Measurements from ENCODE around the gene SLC38A2. TPM values are rescaled to one million over a fixed set of nuclear protein-coding genes. Genes with fewer than 3 reads are reported as not detected.

The SLC38A2 gene
- total RNA-seq, 1 donor from 2014 or later, result 249 TPM

DNA sequence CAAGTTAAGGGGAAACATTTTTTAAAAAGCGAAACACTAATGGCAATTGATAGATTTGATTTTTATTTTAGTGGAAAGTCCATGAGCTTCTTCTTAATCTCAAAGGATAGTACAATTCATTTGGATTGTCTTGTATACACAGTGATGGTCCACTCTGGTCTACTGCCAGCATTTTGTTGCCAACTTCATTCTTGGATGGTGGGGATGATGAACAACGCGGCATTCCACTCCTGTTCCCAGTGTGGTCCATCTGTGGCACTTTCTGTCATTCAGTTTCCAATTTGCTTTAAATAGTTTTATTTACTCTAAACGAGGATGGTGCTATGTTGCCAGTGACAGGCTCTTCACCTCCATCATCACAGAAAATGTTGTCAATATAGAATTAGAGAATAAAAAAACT is 40.3 kb upstream of the SLC38A2 start:
- H3K36me3 Mint-ChIP-seq (ENCODE audit: low read depth, unreplicated experiment), result no peaks in the 10 kb centered on the region
- H3K27me3 Mint-ChIP-seq (ENCODE audit: unreplicated experiment), result no peaks in the 10 kb centered on the region
- TF ChIP-seq CTCF (IDR thresholded peaks at IDR 0.05; ENCODE audit: unreplicated experiment), result no peak
- H3K9me3 Mint-ChIP-seq (ENCODE audit: unreplicated experiment), result no peaks in the 10 kb centered on the region
- no peaks in the 10 kb centered on the region for H3K4me1 Mint-ChIP-seq (ENCODE audit: unreplicated experiment)
- no peak overlapping the region for H3K27ac Mint-ChIP-seq (ENCODE audit: unreplicated experiment)
- no peak for DNase-seq (ENCODE audit: low spot score)
- no peak overlapping the region for H3K4me3 Mint-ChIP-seq (ENCODE audit: unreplicated experiment)

DNA sequence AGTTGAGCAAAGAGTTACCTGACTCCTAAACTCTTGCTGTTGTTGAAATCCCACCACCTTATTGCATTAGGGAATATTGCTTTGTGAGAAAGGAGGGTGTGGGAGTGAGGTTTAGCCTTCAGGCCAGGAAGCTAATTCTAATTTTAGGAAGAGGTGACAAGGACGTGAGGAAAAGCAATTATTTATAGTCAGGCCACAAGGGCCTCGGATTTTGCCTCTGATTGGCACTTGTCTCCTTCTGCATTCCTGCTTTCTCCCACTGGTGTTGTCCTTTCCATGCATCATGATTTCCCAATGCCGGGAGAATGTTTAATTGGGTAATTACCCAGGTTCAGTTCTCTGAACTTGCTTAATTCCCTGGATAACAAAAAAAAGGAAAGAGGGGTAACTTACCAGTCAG is 37.9 kb upstream of the SLC38A2 start:
- no peak for DNase-seq (ENCODE audit: low spot score)
- Mint-ChIP-seq H3K27ac (ENCODE audit: unreplicated experiment) (no peak overlapping the region), H3K27me3 (ENCODE audit: unreplicated experiment) (no peaks in the 10 kb centered on the region), H3K4me1 (ENCODE audit: unreplicated experiment) (peaks cover 4% of the 10 kb centered on the region), H3K4me3 (ENCODE audit: unreplicated experiment) (no peak overlapping the region), H3K36me3 (ENCODE audit: low read depth, unreplicated experiment) (no peaks in the 10 kb centered on the region), H3K9me3 (ENCODE audit: unreplicated experiment) (no peaks in the 10 kb centered on the region)
- no peak for TF ChIP-seq CTCF (IDR thresholded peaks at IDR 0.05; ENCODE audit: unreplicated experiment)

- no peak overlapping the region for H3K4me3 Mint-ChIP-seq (ENCODE audit: unreplicated experiment)
- H3K27me3 Mint-ChIP-seq (ENCODE audit: unreplicated experiment), result no peaks in the 10 kb centered on the region
- no peak overlapping the region for H3K27ac Mint-ChIP-seq (ENCODE audit: unreplicated experiment)
- no peak for DNase-seq (ENCODE audit: low spot score)
- TF ChIP-seq CTCF (IDR thresholded peaks at IDR 0.05; ENCODE audit: unreplicated experiment), result no peak
- no peaks in the 10 kb centered on the region for H3K9me3 Mint-ChIP-seq (ENCODE audit: unreplicated experiment)
- peaks cover 4% of the 10 kb centered on the region for H3K4me1 Mint-ChIP-seq (ENCODE audit: unreplicated experiment)
- no peaks in the 10 kb centered on the region for H3K36me3 Mint-ChIP-seq (ENCODE audit: low read depth, unreplicated experiment)
Measured at GRCh38 chr12:46409974-46410373, 37.4 kb upstream of the SLC38A2 start.

GRCh38 chr12:46409342-46409741 is 36.8 kb upstream of the SLC38A2 start:
- Mint-ChIP-seq H3K9me3 (ENCODE audit: unreplicated experiment) (no peaks in the 10 kb centered on the region), H3K27me3 (ENCODE audit: unreplicated experiment) (no peaks in the 10 kb centered on the region), H3K27ac (ENCODE audit: unreplicated experiment) (no peak overlapping the region)

GRCh38 chr12:46408441-46408840 is 35.9 kb upstream of the SLC38A2 start:
- Mint-ChIP-seq H3K4me3 (ENCODE audit: unreplicated experiment) (no peak overlapping the region), H3K27ac (ENCODE audit: unreplicated experiment) (no peak overlapping the region), H3K27me3 (ENCODE audit: unreplicated experiment) (no peaks in the 10 kb centered on the region), H3K4me1 (ENCODE audit: unreplicated experiment) (peaks cover 12% of the 10 kb centered on the region), H3K36me3 (ENCODE audit: low read depth, unreplicated experiment) (no peaks in the 10 kb centered on the region), H3K9me3 (ENCODE audit: unreplicated experiment) (no peaks in the 10 kb centered on the region)
- TF ChIP-seq CTCF (IDR thresholded peaks at IDR 0.05; ENCODE audit: unreplicated experiment), result no peak
- DNase-seq (ENCODE audit: low spot score), result no peak

More at GRCh38 chr12:46409342-46409741, 36.8 kb upstream of the SLC38A2 start:
- H3K4me3 Mint-ChIP-seq (ENCODE audit: unreplicated experiment), result no peak overlapping the region
- no peaks in the 10 kb centered on the region for H3K36me3 Mint-ChIP-seq (ENCODE audit: low read depth, unreplicated experiment)
- no peak for DNase-seq (ENCODE audit: low spot score)
- H3K4me1 Mint-ChIP-seq (ENCODE audit: unreplicated experiment), result peaks cover 6% of the 10 kb centered on the region
- TF ChIP-seq CTCF (IDR thresholded peaks at IDR 0.05; ENCODE audit: unreplicated experiment), result no peak

Measured in endothelial cell (in vitro differentiated cells).